ACC112 (cell line): ENCODE measurements around the gene LMF1.

ENCODE experiments used
- H2AFZ ChIP-seq: fragments of 200-600 bp; sonication (generic); one replicate; pipeline ENCODE4 v1.6.0; 2017; ENCODE audit warnings: antibody characterized with exemption, low read length; ENCODE audit not compliant: unreplicated experiment
- H3K27ac ChIP-seq: fragments of 200-600 bp; sonication (generic); 2 replicates; pipeline ENCODE4 v1.5.1; 2014; ENCODE audit warnings: low read depth, mild to moderate bottlenecking, antibody characterized with exemption, low read length, moderate library complexity
- H3K27me3 ChIP-seq: fragments of 200-600 bp; sonication (generic); 2 replicates; pipeline ENCODE4 v1.6.1; 2014; ENCODE audit warnings: mild to moderate bottlenecking, antibody characterized with exemption, low read length, moderate library complexity, mixed read lengths; ENCODE audit not compliant: insufficient read depth
- H3K36me3 ChIP-seq: fragments of 200-600 bp; sonication (generic); 2 replicates; pipeline ENCODE4 v1.6.1; 2016; ENCODE audit warnings: mild to moderate bottlenecking, antibody characterized with exemption, low read length, moderate library complexity, mixed read lengths; ENCODE audit not compliant: insufficient read depth
- H3K4me1 ChIP-seq: fragments of 200-600 bp; sonication (generic); one replicate; pipeline ENCODE4 v1.6.1; 2016; ENCODE audit warnings: low read length, mixed read lengths; ENCODE audit not compliant: insufficient read depth, unreplicated experiment, control insufficient read depth
- H3K4me3 ChIP-seq: fragments of 200-600 bp; sonication (generic); 2 replicates; pipeline ENCODE4 v1.5.1; 2014; ENCODE audit warnings: mild to moderate bottlenecking, low read depth, low read length
- H3K79me2 ChIP-seq: fragments of 200-600 bp; sonication (generic); one replicate; pipeline ENCODE4 v1.6.0; 2016; ENCODE audit warnings: low read length; ENCODE audit not compliant: control insufficient read depth, unreplicated experiment, insufficient read depth

Gene LMF1

DNA sequence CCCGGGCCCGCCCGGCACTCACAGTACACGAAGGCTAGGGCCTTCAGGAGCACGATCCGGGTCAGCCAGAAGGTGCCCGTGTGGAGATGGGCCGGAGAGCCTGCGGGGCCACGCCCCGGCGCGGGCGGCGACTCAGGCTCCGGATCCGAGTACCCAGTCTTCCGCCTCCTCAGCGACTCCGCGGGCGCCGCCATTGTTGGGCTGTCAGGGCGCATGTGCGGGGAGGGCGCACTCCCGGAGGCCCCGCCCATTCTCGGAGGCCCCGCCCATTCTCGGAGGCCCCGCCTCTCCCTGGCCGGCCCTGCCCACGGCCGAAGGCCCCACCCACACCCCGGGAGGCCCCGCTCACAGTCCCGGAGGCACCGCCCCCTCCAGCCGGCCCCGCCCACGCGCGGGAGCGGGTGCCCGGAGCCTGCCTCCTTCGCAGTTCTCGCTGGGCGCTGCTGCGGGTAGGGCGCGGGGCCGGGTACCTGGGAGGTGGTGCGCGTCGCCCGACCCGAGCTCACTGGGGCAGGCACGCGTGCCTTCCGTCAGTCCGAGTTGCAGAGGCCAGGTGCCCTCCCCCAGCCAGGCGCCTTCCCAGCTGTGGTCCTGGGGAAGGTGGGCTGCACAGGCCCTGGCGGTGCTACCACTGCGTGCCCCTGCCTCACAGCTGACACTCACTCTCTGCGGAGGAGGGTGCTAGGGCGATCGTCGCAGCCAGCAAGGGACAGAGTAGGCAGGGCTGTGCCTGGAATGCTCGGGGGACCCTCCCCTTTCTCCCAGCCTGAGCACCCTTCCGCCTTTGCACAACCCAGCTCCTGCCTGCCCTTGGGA is at the start of gene LMF1:
TSS of gene LMF1 (minus strand) at position 219 of the 816 bp plus-strand sequence. CDS start at position 215, 4 bp downstream.
- Histone ChIP-seq H3K27ac (peak within 1 kb of the TSS; percentile 28; the same call in 1 of the 2 replicates), H3K36me3 (peaks cover 20% of the 10 kb centered on the region; the same call in 1 of the 2 replicates), H2AFZ (peak within 1 kb of the TSS; percentile 19), H3K79me2 (peaks cover 9% of the 10 kb centered on the region), H3K4me1 (peaks cover 7% of the 10 kb centered on the region), H3K27me3 (no peaks in the 10 kb centered on the region), H3K4me3 (peak within 1 kb of the TSS; percentile 83)

DNA sequence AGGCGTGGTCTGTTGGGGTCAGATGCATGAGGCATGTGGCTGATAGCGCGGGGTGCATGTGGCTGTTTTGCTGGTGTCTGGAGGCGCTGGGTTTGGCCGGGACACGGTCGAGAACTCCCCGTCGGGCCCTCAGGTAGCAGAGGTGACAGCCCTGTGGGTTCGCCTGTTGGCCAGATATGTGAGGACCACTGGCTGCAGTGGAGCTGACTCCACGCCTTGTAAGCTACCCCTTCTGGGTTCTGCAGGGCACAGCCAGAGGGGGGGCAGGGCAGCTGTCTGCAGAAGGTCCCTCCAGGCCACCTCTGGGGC is 49.3 kb upstream of the LMF1 start:
- Histone ChIP-seq H3K4me1 (peaks cover 4% of the 10 kb centered on the region), H3K27me3 (peaks cover 5% of the 10 kb centered on the region; the same call in 1 of the 2 replicates), H3K36me3 (no peaks in the 10 kb centered on the region), H3K79me2 (no peaks in the 10 kb centered on the region), H3K27ac (no peak overlapping the region), H2AFZ (peak overlapping the region; percentile 11), H3K4me3 (peak overlapping the region; percentile 68)

DNA sequence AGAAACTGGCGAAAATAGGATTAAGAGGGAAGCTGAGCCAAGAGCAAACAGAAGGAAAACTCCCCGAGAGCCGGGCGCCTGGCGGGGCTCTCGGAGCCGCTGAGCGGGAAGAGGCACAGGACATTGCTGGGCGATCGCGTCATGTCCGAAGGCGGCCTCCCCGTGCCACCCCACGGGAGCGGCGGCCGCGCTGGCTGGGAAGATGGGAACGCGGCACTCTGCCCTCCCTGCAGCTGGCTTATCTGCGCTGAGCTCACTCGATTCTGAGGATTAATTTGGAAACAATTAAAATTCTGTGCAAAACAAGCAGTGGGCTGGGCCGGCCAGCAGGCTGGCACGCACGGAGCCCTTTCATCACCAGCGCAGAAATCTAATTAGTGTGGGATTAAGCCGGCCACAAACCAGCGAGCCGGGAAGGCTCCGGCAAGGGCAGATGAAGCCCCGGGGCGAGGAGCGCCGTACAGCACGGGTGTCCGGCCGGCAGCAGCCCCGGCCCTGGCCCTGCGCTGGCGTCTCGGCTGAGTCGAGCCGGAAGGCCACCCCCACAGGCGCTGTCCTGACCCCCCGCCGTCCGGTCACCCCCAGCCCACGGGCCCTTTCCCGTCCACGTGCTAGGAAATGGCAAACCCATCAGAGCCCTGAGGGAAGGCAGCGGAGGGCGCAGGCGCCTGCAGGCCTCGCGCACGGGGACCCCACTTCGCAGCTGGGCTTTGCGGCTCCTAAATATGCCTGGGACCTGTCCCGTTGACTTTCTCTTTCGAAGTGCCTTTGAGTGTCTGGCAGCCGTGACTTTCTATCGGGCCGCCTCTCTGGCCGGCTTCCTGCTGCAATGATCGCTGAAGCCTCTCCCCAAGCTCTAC is 48.7 kb upstream of the LMF1 start:
- peaks cover 5% of the 10 kb centered on the region; the same call in 1 of the 2 replicates for H3K27me3 ChIP-seq
- H3K36me3 ChIP-seq = no peaks in the 10 kb centered on the region
- no peaks in the 10 kb centered on the region for H3K79me2 ChIP-seq
- peak overlapping the region; percentile 11 for H2AFZ ChIP-seq
- peak overlapping the region; percentile 68 for H3K4me3 ChIP-seq
- H3K4me1 ChIP-seq = peaks cover 4% of the 10 kb centered on the region
- peak overlapping the region; percentile 40 for H3K27ac ChIP-seq

DNA sequence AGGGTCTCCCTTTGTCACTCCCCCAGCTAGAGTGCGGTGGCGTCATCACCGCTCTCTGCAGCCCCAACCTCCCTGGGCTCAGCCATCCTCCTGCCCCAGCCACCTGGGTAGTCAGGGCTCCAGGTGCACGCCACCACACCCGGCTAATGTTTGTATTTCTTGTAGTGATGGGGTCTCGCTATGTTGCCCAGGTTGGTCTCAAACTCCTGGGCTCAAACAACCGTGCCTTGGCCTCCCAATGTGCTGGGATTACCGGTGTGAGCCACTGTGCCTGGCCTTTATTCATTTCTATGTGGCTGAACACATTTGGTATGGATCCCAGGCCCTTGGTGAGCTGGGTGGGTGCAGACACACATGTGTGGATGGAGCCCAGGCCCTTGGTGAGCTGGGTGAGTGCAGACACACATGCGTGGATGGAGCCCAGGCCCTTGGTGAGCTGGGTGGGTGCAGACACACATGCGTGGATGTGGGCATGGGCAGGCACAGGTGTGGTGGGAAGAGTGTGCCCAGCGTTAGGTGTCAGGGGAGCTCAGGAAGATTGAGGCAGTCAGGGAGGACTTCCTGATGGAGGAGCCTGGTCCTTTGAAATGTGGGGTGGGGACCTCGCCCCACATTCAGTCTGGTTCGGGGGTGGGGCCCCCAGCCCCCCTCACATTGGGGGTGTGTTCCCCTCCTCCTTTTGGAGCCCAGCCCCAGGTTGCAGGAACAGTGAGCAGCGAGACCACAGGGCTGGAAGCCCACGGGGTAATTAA is 47.8 kb upstream of the LMF1 start:
- H3K36me3 ChIP-seq = no peaks in the 10 kb centered on the region
- no peak overlapping the region for H2AFZ ChIP-seq
- H3K4me1 ChIP-seq = peaks cover 4% of the 10 kb centered on the region
- no peaks in the 10 kb centered on the region for H3K79me2 ChIP-seq
- peaks cover 5% of the 10 kb centered on the region; the same call in 1 of the 2 replicates for H3K27me3 ChIP-seq
- H3K4me3 ChIP-seq = peak overlapping the region; percentile 68
- H3K27ac ChIP-seq = peak overlapping the region; percentile 40; the same call in 1 of the 2 replicates

DNA sequence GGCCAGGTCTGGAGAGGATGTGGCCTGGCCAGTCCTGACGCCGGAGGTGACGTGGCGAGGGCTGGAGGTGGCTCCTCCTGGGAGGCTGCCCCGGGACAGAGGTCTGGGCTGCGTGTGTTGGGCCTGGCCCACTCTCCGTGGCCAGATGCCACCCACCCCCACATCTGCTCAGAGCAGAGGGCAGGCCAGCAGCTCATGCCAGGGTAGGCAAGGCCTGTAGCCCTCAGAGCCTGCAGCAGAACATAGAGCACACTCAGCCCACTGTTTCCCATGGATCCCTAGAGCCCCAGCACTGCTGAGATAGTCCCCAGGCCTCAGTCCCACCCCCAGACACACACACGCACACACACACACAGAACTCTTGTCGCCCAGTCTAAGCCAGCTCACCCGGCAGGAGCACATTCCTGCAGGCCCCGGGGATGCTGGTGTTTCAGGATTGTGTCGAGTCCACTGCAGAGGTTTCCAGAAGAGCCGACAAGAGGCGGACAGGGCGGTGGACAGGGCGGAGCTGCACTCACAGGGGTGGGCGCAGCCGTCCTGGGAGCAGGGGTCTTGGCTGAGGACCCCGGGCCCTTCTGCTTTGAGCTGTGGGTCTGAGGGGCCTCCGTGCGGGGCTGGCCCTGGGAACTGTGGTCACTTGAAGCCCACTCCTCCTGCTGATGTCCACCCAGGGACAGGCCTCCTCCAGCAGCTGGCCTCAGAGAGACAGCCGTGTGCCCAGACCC is 44.1 kb upstream of the LMF1 start:
- H2AFZ ChIP-seq = no peak overlapping the region
- H3K27ac ChIP-seq = no peak overlapping the region
- no peak overlapping the region for H3K4me3 ChIP-seq
- no peaks in the 10 kb centered on the region for H3K36me3 ChIP-seq
- H3K79me2 ChIP-seq = no peaks in the 10 kb centered on the region
- H3K27me3 ChIP-seq = peaks cover 24% of the 10 kb centered on the region
- peaks cover 4% of the 10 kb centered on the region for H3K4me1 ChIP-seq

DNA sequence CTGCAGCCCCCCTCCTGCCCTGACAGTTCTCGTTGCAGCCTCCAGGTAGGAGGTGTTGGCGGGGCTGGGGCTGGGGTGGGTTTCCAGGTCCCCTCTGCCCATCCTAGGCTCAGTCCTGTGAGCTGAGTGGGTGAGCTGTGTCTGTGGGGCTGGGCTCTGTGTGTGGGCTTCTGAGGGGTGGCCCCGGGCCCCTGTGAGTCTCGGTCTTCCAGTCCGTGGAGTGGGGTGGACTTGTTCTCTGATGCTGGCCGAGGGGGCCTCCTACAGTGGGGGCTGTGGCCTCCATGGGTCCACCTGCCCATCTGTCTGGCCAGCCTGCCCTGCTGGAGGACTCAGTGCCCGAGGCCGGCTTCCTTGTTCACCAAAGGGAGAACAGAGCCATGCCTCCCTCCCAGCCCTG is 43.4 kb upstream of the LMF1 start:
- no peaks in the 10 kb centered on the region for H3K79me2 ChIP-seq
- H3K27me3 ChIP-seq = peaks cover 30% of the 10 kb centered on the region
- peaks cover 4% of the 10 kb centered on the region for H3K4me1 ChIP-seq
- H3K36me3 ChIP-seq = no peaks in the 10 kb centered on the region
- no peak overlapping the region for H3K27ac ChIP-seq
- H3K4me3 ChIP-seq = no peak overlapping the region
- no peak overlapping the region for H2AFZ ChIP-seq

DNA sequence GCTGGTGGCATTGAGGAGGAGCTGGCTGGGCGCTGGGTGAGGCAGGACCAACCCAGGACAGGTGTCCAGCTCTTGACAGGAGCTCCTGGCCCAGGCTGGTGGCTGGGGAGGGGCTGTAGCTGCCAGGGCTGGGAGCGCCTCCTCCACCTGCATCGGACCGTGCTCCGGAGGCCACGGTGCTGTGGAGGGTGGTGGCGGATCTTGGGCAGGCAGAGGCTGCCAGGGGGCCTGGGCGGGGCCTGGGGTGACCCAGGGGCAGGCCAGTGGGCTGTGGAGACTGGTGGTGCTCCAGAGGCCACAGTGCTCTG is 42.8 kb upstream of the LMF1 start:
- Histone ChIP-seq H2AFZ (no peak overlapping the region), H3K79me2 (no peaks in the 10 kb centered on the region), H3K4me3 (no peak overlapping the region), H3K36me3 (no peaks in the 10 kb centered on the region), H3K27ac (no peak overlapping the region), H3K4me1 (no peaks in the 10 kb centered on the region), H3K27me3 (peaks cover 32% of the 10 kb centered on the region)

DNA sequence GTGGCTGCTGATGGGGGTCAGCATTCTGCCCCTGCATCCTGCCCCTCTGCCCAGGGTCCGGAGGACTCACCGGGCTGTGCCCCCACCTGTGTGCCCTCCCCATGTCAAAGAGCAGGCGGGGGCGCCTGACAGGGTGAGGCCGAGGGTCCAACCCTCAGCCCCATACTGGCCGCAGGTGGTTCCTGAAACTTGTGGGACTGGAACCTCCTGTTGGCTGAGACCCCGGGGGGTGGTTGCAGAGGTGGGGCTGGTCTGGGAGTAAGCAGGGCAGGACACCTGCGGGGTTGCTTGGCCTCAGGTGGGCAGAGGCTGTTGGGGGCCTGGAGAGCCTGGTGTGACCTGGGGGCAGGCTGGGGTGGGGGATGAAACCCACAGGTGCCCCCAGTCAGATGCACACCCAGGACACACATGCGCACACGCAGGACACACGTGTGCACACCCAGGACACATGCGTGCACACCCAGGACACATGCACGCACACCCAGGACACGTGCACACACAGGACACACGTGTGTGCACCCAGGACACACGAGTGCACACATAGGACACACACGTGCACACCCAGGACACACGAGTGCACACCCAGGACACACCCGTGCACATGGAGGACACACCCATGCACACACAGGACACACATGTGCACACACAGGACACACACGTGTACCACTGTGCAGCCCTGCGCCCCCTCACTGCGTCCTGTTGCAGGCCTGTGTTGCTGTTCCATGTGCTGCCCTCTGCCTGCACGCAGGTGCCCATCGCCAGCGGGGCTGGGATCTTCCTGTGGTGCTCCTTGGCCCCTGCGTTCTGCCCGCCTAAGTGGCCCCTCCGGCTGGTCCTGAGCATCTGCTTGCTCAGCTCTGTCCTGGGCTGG is 42.2 kb upstream of the LMF1 start:
- H3K27ac ChIP-seq = no peak overlapping the region
- H3K79me2 ChIP-seq = no peaks in the 10 kb centered on the region
- no peaks in the 10 kb centered on the region for H3K36me3 ChIP-seq
- H3K4me3 ChIP-seq = no peak overlapping the region
- peaks cover 38% of the 10 kb centered on the region for H3K27me3 ChIP-seq
- H3K4me1 ChIP-seq = no peaks in the 10 kb centered on the region
- no peak overlapping the region for H2AFZ ChIP-seq

DNA sequence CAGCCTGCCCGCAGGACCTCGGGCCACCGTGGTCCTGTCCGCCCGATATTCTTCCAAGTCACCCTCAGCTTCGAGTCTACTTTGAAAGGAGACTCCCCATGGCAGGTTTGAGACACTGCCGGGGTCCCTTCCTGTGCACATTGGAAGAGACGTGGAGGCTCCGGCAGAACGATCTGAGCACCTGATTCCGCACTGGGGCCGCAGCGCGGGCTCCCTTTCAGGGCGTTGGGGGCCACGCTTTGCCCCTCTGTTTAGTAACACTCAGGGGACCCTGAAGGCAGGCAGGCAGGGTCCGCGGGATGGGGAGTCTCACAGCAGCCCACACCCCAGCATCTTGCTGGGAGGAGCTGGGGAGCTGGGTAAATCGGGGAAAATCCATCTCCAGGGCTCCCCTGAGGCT is 41.4 kb upstream of the LMF1 start:
- Histone ChIP-seq H3K27ac (no peak overlapping the region), H3K79me2 (no peaks in the 10 kb centered on the region), H3K36me3 (no peaks in the 10 kb centered on the region), H2AFZ (no peak overlapping the region), H3K4me3 (no peak overlapping the region), H3K4me1 (no peaks in the 10 kb centered on the region), H3K27me3 (peaks cover 45% of the 10 kb centered on the region)
